22Rv1 (cell line): ENCODE data around the gene EMP1.

Experiments used
- ZFX ChIP-seq: fragments of 450-650 bp; IDR thresholded peaks from 2 replicates; pipeline ENCODE4 v1.6.1; 2017; ENCODE audit warnings: antibody characterized with exemption, borderline replicate concordance
- TF ChIP-seq, protein P1 (sequence below): fragments of 450-650 bp; IDR thresholded peaks from 2 replicates; pipeline ENCODE4 v1.5.1; 2017; ENCODE audit warnings: mild to moderate bottlenecking

- TF ChIP-seq, protein P1, sequence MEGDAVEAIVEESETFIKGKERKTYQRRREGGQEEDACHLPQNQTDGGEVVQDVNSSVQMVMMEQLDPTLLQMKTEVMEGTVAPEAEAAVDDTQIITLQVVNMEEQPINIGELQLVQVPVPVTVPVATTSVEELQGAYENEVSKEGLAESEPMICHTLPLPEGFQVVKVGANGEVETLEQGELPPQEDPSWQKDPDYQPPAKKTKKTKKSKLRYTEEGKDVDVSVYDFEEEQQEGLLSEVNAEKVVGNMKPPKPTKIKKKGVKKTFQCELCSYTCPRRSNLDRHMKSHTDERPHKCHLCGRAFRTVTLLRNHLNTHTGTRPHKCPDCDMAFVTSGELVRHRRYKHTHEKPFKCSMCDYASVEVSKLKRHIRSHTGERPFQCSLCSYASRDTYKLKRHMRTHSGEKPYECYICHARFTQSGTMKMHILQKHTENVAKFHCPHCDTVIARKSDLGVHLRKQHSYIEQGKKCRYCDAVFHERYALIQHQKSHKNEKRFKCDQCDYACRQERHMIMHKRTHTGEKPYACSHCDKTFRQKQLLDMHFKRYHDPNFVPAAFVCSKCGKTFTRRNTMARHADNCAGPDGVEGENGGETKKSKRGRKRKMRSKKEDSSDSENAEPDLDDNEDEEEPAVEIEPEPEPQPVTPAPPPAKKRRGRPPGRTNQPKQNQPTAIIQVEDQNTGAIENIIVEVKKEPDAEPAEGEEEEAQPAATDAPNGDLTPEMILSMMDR, result no peak
- TF ChIP-seq ZFX, result no peak
These were observed 24.3 kb upstream of the EMP1 start for GRCh38 chr12:13171921-13172859.
